ENCODE data around the gene MTFR1L.
"Not testable (repeated sequence)": the region's sequence is repeated elsewhere in the genome, so short reads cannot be mapped to it uniquely, and the experiment has no call there.

MTFR1L gene

DNA sequence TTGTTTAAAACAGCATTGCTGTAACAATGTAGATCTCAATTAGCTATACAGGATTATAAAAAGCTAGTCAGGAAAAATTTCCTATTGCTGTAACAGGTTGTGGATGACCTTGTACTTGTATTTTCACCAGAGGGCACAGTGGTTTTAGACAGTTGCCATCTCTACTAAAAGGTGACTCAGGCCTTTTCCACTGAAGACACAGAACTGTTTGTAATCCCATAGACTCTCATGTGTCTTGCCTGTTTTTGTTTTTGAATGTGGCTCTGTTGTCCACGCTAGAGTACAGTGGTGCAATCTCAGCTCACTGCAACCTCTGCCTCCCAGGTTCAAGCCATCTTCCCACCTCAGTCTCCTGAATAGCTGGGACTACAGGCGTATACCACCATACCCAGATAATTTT, 5.9 kb downstream of the MTFR1L start:
- no peak for DNase-seq (ENCODE audit: low read depth in 2 of 2)

DNA sequence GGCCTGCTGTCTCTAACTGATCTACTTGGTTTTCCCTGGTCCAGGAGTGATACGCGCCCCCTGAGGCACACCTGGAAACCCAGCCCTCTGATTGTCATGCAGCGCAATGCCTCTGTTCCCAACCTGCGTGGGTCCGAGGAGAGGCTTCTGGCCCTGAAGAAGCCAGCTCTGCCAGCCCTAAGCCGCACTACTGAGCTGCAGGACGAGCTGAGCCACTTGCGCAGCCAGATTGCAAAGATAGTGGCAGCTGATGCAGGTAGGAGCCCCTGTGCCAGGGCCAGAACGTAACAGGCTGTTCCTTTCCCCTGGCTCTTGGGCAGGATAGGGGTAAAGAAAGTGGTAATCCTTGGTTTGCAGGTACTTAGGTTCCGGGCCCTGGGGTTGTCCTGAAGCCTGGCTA, 6.8 kb downstream of the MTFR1L start:
- no peak for DNase-seq (ENCODE audit: low read depth in 2 of 2)

DNA sequence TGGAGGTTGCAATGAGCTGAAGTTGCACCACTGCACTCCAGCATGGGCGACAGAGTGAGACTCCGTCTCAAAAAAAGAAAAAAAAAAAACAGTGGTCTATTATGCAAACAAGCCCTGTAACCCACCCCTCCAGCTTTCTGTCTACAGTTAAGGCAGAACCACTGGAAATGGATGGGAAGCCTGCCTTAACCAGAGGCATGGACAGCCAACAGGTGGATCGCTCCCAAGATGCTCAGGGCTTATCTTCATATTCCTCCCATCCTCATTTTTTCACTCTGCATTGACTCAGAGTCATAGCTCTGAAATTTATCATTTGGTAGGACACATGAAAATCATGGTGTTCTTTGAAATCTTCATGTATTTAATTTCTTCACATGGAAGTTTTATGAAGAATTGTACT, 8.7 kb downstream of the MTFR1L start:
- no peak for DNase-seq (ENCODE audit: low read depth in 2 of 2)

DNA sequence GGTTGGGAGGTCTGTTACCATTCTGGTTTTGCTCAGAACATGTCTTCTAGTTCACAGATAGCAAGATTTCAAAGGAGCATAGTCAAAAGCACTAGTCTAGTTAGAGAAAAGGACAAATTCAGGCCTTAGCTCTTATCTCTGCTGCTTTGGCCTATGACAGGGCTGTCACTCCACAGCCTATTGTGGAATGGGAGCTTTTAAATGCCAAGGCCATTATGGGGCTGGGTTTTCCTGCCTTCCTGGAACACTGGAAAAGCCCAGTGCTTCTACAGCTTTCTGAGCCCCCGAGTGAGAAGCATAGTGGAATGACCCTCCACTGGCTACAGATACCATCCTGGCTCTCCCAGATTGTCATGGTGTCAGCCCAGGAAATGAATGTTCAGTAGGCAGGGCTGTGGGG, 9.3 kb downstream of the MTFR1L start:
- DNase-seq (ENCODE audit: low read depth in 2 of 2), result no peak

DNA sequence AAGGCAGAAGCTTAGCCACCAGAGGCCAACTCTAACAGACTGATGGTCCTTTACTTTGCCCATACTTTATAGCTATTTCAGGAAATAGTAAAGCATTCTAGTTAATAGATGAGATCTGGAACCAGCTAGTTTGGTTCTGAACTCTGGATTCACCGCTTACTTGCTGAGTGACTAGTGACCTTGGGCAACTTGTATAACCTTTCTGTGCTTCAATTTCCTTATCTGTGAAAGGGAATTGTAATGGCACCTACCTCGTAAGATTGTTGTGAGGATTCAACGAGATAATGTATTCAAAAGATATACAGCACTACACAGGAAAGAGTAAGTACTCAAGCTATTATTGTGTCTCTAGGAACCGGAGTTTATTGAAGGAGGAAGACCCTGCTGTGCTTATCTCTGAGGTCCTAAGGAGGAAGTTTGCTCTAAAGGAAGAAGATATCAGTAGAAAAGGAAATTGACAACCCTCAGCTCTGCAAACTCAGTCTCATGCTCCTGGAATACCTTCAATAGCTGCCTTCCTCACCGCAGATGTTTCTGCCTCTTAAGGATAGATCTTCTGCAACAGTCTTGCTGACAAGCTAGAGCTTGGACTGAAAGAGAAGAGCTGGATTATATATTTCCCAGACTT, 11.9 kb downstream of the MTFR1L start:
- DNase-seq (ENCODE audit: low read depth in 2 of 2), result no peak

DNA sequence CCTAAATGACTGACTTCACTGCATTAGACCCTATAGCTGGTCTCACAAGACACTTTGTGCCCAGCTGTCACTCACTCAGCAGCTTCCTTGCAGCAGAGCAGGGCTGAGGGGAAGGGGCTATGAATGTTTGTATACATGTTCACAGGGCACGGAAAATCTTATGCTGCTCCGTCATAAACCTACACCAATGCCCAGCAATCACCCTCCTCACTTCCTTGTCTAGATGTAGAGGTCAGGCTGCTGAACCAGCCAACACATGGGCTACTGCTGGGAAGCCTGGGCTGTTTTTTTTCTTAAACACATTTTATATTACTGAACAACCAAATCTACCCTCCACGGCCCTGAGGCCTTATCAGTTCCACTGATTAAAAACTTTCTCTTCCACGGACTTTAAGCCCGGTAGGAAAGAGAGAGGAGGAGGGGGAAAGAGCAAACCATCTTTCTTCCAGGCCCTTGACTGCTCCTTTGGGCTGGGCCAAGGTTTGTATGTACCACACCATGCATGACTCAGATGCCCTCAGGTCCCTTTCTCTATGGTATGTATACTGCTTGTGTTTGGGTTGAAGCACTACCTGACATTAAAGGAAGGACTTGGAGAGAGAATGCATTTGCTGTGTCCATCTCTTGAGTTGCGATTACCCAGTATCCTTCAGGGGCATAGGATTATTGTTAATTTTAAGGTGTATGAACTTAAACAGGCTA, 12.7 kb downstream of the MTFR1L start:
- DNase-seq (ENCODE audit: low read depth in 2 of 2), result no peak

DNA sequence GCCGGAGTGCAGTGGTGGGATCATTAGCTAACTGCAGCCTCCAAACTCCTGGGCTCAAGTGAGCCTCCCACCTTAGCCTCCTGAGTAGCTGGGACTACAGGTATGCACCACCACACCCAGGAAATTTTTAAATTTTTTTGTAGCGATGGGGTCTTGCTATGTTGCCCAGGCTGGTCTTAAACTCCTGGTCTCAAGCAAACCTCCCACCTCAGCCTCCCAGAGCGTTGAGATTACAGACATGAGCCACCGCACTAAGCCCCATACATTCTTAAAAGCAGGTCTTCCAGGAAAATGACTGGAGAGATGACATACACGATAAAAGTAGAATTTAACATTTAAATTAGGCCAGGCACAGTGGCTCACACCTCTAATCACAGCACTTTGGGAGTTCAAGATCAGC, 13.4 kb downstream of the MTFR1L start:
- DNase-seq (ENCODE audit: low read depth in 2 of 2), result no peak

DNA sequence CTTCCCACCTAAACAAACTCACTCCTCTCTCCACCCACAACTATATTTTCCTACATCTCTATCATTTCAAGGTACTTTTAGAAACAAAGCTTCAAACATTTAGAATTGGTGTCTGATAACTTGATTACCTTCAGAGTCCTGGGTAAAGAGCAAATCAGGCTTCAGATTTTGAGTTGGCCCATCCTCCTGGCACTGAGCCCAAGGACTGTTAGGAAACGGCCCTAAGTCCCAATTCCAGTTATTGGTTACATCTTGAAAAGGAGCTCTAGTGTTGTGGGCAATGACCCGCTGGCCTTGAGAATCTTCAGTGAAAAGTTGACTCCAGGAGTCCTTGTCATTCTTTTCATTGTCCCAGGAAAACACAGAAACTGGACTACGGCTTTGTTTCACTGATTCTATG, 15.1 kb downstream of the MTFR1L start:
- DNase-seq (ENCODE audit: low read depth in 2 of 2), result no peak

DNA sequence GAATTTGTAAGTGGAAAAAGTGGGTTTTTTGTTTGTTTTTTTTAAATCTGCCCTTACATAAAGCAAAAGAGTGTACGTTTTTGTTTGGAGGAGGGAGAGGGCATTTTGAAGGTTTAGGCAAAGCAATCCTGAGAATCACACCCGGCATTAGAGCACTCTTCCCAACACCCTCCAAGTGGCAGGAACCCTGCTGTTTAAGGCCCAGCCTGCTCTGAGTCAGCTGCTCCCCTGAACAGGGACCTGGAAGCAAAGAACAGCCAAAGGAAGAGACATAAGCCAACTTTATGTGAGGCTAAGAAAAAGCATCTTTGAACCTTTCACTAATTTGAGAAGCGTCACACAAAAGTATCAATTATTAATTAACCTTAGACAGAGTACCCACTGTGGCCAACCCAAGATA, 16.9 kb downstream of the MTFR1L start:
- no peak for DNase-seq (ENCODE audit: low read depth in 2 of 2)

DNA sequence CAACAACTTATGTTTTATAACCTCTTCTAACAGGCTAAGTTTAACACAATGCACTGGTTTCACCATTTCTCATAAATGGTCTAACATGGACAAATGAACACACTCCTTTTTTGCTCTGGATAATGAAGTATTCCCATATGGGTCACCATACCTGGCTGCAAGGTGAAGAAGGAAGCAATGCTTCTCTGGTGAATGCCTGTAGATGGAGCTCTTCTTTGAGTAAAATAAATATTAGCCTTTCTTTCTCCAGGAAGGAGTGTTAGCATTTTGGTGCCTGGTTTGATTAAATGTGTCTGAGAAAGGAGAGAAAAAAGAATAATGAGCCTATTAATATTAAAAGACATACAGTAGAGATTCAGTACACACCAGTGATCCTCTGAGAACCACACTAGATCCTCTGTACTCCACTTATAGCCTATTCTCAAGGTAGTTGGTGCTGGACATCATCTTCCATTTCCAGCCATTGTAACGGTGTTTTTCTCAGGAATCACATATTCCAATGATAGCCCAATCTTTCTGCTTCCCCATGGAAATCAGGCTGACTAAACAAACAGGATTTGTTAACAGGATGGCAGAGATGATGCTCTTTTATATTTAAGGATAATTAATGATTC, 17.6 kb downstream of the MTFR1L start:
- no peak for DNase-seq (ENCODE audit: low read depth in 2 of 2)

DNA sequence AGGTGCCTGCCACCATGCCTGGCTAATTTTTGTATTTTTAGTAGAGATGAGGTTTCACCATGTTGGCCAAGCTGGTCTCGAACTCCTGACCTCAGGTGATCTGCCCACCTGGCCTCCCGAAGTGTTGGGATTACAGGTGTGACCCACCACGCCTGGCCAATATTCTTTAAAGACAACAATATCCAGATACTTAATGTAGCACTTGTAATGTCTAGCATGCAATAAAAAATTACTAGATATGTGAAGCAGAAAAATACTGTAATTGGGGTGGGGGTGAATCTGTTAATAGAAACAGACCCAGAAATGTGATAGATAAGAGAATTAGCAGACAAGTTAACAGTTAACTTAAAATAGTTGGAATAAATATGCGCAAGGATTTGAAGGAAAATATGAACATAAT, 20.1 kb downstream of the MTFR1L start:
- DNase-seq (ENCODE audit: low read depth in 2 of 2), result not testable (repeated sequence)

DNA sequence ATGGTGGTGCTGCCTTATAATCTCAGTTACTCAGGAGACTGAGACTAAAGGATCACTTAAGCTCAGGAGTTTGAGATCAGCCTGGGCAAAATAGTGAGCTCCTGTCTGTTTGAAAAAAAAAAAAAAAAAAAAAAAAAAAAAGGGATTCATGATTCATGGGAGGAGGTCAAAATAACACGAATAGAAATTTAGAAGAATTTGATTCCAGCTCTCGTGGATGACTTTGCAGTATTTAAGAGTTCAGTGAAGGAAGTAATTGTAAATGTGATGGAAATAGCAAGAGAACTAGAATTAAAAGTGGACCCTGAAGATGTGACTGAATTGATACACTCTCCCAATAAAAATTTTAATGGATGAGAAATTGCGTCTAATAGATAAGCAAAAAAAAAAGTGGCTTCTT, 23.7 kb downstream of the MTFR1L start:
- DNase-seq (ENCODE audit: low read depth in 2 of 2), result no peak

DNA sequence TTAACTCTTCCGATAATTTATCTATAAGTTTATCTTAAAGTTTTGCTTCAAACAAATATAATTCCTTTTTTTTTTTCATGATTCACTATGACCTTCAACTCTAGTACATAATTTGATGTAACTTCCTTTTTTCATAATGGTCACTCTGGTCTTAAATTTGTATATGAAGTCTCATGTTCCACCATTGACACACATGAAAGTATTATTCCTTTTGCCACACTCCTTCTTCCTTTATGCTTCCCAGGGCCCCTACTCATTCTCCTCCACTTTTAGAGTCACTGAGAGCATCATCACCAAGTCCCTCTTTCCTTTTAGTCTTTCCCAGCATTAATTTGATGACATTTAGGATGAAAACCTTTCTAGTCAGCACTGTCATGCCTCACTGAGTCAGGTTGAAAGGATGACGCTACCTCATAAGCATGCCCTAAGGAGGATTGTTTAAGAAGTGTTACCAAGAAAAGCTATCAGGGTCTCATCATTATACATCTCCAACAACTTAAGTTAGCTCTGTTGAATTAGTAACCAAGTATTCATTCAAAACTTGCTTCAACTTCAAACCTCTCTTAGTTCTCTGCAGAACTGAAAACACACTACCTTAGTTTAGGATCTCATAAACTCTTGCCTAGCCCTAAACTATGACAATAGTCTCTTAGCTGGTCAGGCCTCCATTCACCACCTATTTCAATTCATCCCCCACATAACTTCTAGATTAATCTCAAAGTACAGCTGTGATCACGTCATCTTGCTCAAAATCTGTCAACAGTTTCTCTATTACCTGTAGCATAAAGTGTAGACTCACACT, 25.0 kb downstream of the MTFR1L start:
- no peak for DNase-seq (ENCODE audit: low read depth in 2 of 2)

DNA sequence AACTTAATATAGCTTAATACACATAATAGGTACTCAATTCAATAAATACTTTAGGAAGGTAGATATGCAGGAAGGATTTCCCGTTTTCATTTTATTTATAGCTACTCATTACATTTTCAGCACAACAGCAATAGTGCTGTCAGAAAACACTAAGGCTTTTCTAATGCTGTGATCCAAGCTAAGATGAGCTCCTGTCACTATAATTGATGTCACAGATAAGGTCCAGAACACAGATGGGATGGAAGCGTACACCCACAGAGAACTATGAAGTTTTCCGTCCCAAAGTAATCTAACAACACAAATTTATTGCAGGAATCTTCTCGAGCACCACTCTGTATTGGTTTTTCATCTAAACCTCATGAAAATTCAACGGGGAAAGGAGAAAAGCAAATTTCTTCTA, 25.9 kb downstream of the MTFR1L start:
- DNase-seq (ENCODE audit: low read depth in 2 of 2), result no peak

DNA sequence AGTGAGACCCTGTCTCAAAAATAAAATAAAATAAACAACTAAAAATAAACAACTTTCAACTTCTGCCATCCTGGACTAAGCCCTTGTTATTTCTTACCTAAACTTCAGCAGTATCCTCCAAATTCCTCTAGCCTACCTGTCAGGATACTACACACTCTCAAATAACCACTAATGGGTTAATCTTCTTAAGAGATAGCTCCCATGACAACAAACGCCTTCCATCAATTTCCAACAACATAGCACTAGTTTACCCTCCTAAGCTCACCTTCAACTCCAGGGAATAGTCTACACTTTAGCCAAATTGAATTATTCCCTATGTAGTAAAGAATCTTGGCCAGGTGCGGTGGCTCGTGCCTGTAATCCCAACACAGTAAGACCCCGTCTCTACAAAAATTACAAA, 28.2 kb downstream of the MTFR1L start:
- no peak for DNase-seq (ENCODE audit: low read depth in 2 of 2)

DNA sequence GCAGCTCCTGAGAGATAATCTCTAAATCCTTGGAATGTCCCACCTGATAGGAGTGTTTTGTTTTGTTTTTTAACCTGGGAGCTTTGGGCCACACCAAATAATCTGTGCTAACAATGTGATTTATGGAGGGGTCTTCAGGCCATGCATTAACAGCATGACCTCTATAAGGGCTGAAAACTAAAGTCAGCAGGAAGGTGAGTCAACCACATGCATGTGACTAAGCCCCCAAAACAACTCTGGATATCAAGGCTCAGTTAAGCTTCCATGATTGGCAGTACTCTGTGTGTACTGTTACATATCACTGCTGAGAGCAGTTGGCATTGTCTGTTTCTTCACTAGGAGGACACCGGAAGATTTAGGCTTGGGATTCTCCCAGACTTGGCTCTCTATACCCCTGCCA, 28.8 kb downstream of the MTFR1L start:
- DNase-seq (ENCODE audit: low read depth in 2 of 2), result no peak

DNA sequence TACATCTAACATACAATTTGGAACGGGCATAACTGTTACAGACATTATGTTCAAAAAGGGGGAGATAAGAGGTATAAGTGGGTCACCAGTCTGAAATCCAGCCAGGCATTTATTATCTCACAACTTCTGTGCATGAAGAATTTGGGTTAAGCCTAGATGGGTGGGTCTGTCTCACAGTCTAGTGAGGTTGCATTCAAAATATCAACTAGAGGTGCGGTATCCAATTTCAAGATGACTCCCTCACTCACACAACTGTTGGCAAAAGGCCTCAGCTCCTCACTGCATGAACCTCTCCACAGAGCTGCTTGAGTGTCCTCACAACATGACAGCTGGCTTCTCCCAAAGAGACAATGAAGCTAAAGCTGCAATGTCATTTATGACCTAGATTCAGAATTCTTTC, 34.8 kb downstream of the MTFR1L start:
- no peak for DNase-seq (ENCODE audit: low read depth in 2 of 2)

DNA sequence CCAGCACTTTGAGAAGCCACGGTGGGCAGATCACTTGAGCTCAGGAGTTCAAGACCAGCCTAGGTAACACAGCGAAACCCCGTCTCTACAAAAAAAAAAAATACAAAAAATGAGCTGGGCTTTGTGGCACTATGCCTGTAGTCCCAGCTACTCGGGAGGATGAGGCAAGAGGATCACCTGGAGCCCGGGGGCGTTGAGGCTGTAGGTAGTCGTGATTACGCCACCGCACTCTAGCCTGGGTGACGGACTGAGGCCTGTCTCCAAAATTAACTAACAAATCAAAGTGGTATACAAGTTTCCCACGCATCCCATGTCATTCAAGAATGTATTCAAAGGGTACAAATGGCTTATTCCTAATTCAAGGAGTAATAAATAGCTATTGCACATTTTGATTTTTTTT, 37.1 kb downstream of the MTFR1L start:
- no peak for DNase-seq (ENCODE audit: low read depth in 2 of 2)

DNA sequence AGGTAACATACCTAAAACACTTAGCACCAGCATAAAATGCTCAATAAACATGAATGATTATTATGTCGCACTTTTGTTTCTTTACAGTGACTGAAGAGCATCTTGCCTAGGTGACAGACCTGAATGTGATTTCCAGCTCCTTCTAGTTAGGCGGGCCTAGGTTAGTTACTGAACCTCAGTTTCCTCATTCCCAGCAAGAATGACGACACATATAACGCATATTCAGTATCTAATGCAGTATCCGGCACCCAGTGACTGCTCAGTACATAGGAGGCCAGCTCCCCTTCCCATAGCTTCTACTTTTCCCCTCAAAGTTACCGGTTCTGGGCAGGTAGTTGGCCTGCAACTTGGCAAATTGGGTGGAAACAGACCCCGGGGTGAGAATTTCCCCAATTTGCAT, 38.7 kb downstream of the MTFR1L start:
- no peak for DNase-seq (ENCODE audit: low read depth in 2 of 2)

DNA sequence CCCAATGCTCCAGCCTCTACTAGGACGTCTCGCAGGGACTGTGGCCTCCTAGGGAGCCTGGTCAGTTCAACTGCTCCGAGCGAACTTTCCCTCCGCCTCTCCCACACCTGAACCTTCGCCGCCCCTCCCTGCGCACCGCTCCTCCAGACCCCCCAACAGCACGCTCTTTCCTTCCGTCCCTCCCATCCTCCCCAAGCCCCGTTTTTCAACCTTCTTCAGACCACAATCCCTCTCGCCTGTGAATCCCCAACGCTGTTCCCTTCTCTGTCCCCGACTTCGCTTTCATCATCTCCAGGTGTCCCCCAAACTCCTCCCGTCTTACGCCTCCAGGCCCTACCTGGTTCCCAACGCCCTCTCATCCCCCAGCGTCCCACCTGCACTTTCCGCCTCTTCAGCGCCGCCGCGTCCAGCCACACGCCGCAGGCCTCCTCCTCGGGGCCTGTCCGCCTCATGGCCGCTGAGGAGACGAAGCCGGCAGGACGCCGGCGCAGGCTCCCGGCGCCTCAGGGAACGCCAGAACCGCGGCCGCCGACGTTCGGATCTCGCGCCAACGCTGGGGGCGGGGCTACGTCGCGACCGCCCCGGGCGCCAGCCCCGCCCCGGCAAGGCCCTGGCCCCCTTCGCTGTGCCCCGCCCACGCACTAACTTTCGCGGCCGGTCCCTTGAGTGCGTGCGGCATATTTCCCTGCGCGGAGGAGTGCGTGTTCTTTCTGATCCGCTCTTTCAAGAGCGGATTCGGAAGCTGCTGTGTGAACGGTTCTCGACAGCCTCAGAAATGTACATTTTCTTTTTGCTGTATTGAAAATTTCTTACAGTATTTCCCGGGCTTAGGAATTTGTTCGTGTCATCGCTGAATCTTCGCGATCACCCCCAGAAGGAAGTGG, 39.4 kb downstream of the MTFR1L start, which contains the start of gene AUNIP:
TSS of gene AUNIP (minus strand) at position 552 of the 884 bp plus-strand sequence. CDS start at position 452, 100 bp downstream.
- peak; percentile 80 to 81 for DNase-seq (ENCODE audit: low read depth in 2 of 2)

Measured in activated CD8-positive, alpha-beta memory T cell treated with anti-CD3 and anti-CD28 coated beads for 4 hours (primary cell).